H9 (cell line): ENCODE measurements around the gene ABR. TPM values are rescaled to one million over a fixed set of nuclear protein-coding genes. Genes with fewer than 3 reads are reported as not detected.

Experiments
- DNase-seq: peaks from one replicate; pipeline ENCODE4 v3.0.0-alpha.2; 2017
- H2AFZ ChIP-seq: one replicate; pipeline ENCODE4 v1.6.1; 2013; ENCODE audit warnings: mild to moderate bottlenecking, low read length, control low read depth, moderate library complexity
- H2AK5ac ChIP-seq: 2 replicates; pipeline ENCODE4 v1.6.1; 2013; ENCODE audit warnings: low read length, control low read depth, mixed read lengths; ENCODE audit not compliant: insufficient read length
- H2BK120ac ChIP-seq: one replicate; pipeline ENCODE4 v1.6.1; 2013; ENCODE audit warnings: low read depth, mild to moderate bottlenecking, low read length, control low read depth, inconsistent platforms; ENCODE audit not compliant: poor library complexity, severe bottlenecking
- H2BK12ac ChIP-seq: 2 replicates; pipeline ENCODE4 v1.6.1; 2013; ENCODE audit warnings: low read length, control low read depth, mixed read lengths, low read depth; ENCODE audit not compliant: insufficient read length
- H2BK15ac ChIP-seq: 2 replicates; pipeline ENCODE4 v1.6.1; 2013; ENCODE audit warnings: low read depth, low read length, control low read depth
- H2BK20ac ChIP-seq: one replicate; pipeline ENCODE4 v1.6.1; 2013; ENCODE audit warnings: low read depth, mild to moderate bottlenecking, low read length, control low read depth, inconsistent platforms; ENCODE audit not compliant: poor library complexity, severe bottlenecking
- H2BK5ac ChIP-seq: 2 replicates; pipeline ENCODE4 v1.6.1; 2013; ENCODE audit warnings: low read length, control low read depth, mixed read lengths; ENCODE audit not compliant: insufficient read length
- H3K14ac ChIP-seq: 2 replicates; pipeline ENCODE4 v1.6.1; 2013; ENCODE audit warnings: low read length, control low read depth; ENCODE audit not compliant: insufficient read depth
- H3K18ac ChIP-seq: 2 replicates; pipeline ENCODE4 v1.6.1; 2013; ENCODE audit warnings: low read depth, mild to moderate bottlenecking, mixed read lengths, low read length, control low read depth; ENCODE audit not compliant: insufficient read length
- H3K23ac ChIP-seq: 2 replicates; pipeline ENCODE4 v1.6.1; 2013; ENCODE audit warnings: low read length, control low read depth, mixed read lengths, low read depth; ENCODE audit not compliant: insufficient read length
- H3K23me2 ChIP-seq: 2 replicates; pipeline ENCODE4 v1.6.1; 2013; ENCODE audit warnings: low read depth, mild to moderate bottlenecking, mixed read lengths, low read length, control low read depth; ENCODE audit not compliant: insufficient read length, poor library complexity, severe bottlenecking
- H3K27ac ChIP-seq: 2 replicates; pipeline ENCODE4 v1.5.1; 2013; ENCODE audit warnings: low read length, control low read depth, mixed read lengths, low read depth; ENCODE audit not compliant: insufficient read length
- H3K27me3 ChIP-seq: 2 replicates; pipeline ENCODE4 v1.6.1; 2013; ENCODE audit warnings: low read length, control low read depth, inconsistent platforms; ENCODE audit not compliant: insufficient read depth
- H3K4ac ChIP-seq: 2 replicates; pipeline ENCODE4 v1.6.1; 2013; ENCODE audit warnings: low read depth, mild to moderate bottlenecking, control low read depth, inconsistent platforms, low read length, moderate library complexity
- H3K4me1 ChIP-seq: 2 replicates; pipeline ENCODE4 v1.6.1; 2013; ENCODE audit warnings: low read length, control low read depth, inconsistent platforms; ENCODE audit not compliant: insufficient read depth
- H3K4me2 ChIP-seq: 2 replicates; pipeline ENCODE4 v1.6.1; 2013; ENCODE audit warnings: low read length, control low read depth, mixed read lengths; ENCODE audit not compliant: insufficient read length, insufficient read depth
- H3K56ac ChIP-seq: 2 replicates; pipeline ENCODE4 v1.6.1; 2013; ENCODE audit warnings: low read depth, mild to moderate bottlenecking, mixed read lengths, low read length, control low read depth; ENCODE audit not compliant: insufficient read length
- H3K79me1 ChIP-seq: 2 replicates; pipeline ENCODE4 v1.6.1; 2013; ENCODE audit warnings: low read depth, mild to moderate bottlenecking, moderate library complexity, low read length, control low read depth, inconsistent platforms; ENCODE audit not compliant: insufficient read depth, poor library complexity, severe bottlenecking
- H3K79me2 ChIP-seq: 2 replicates; pipeline ENCODE4 v1.6.1; 2013; ENCODE audit warnings: low read length, control low read depth, inconsistent platforms; ENCODE audit not compliant: insufficient read depth
- H3K9ac ChIP-seq: 2 replicates; pipeline ENCODE4 v1.6.1; 2013; ENCODE audit warnings: low read length, control low read depth, mixed read lengths; ENCODE audit not compliant: insufficient read length; ENCODE audit errors: extremely low read depth
- H3K9me3 ChIP-seq: one replicate; pipeline ENCODE4 v1.6.1; 2013; ENCODE audit warnings: low read depth, low read length, inconsistent platforms; ENCODE audit not compliant: control insufficient read depth
- H3T11ph ChIP-seq: one replicate; pipeline ENCODE4 v1.6.1; 2013; ENCODE audit warnings: mild to moderate bottlenecking, low read length, control low read depth, inconsistent platforms
- H4K20me1 ChIP-seq: one replicate; pipeline ENCODE4 v1.6.1; 2013; ENCODE audit not compliant: control insufficient read depth, insufficient read length, insufficient read depth
- H4K5ac ChIP-seq: 2 replicates; pipeline ENCODE4 v1.6.1; 2013; ENCODE audit warnings: low read depth, mild to moderate bottlenecking, mixed read lengths, low read length, control low read depth; ENCODE audit not compliant: insufficient read length
- H4K8ac ChIP-seq: replicated peaks from 2 replicates; pipeline ENCODE4 v1.6.1; 2013; ENCODE audit warnings: low read length, control low read depth, mixed read lengths, low read depth; ENCODE audit not compliant: insufficient read length
- H4K91ac ChIP-seq: 2 replicates; pipeline ENCODE4 v1.6.1; 2013; ENCODE audit warnings: low read depth, mild to moderate bottlenecking, moderate library complexity, mixed read lengths, low read length, control low read depth; ENCODE audit not compliant: insufficient read length
- H3K27ac Mint-ChIP-seq, 3 experiments: 2 replicates in 2 of 3; 3 replicates in 1 of 3; pipeline ENCODE4 v1.8.0; 2020 to 2021; ENCODE audit warnings: mixed read lengths in 3 of 3, mild to moderate bottlenecking in 1 of 3, moderate library complexity in 1 of 3
- H3K27me3 Mint-ChIP-seq: 2 replicates; pipeline ENCODE4 v1.8.0; 2021; ENCODE audit warnings: low read depth, mild to moderate bottlenecking, moderate library complexity, mixed read lengths
- H3K36me3 Mint-ChIP-seq, 3 experiments: 2 replicates in 2 of 3; 3 replicates in 1 of 3; pipeline ENCODE4 v1.8.0; 2020 to 2021; ENCODE audit warnings: low read depth in 3 of 3, mixed read lengths in 3 of 3; ENCODE audit not compliant: insufficient read depth in 1 of 3
- H3K4me1 Mint-ChIP-seq, 2 experiments: 2 replicates each; pipeline ENCODE4 v1.8.0; 2020; ENCODE audit warnings: mixed read lengths in 2 of 2
- H3K4me3 Mint-ChIP-seq, 2 experiments: 2 replicates in 1 of 2; 3 replicates in 1 of 2; pipeline ENCODE4 v1.8.0; 2020 to 2021; ENCODE audit warnings: mild to moderate bottlenecking in 2 of 2, mixed read lengths in 2 of 2, moderate library complexity in 1 of 2
- H3K9me3 Mint-ChIP-seq, 2 experiments: 2 replicates in 1 of 2; 3 replicates in 1 of 2; pipeline ENCODE4 v1.8.0; 2020; ENCODE audit warnings: mild to moderate bottlenecking in 2 of 2, mixed read lengths in 2 of 2, moderate library complexity in 1 of 2
- CTCF ChIP-seq: fragments of 200-600 bp; sonication (generic); conservative IDR thresholded peaks from 3 replicates; pipeline ENCODE4 v1.8.0; 2021; ENCODE audit warnings: antibody characterized with exemption, mild to moderate bottlenecking
- WGBS: extraction: QIAGEN DNeasy Blood & Tissue Kit; methylation state at CpG from one replicate; pipeline ENCODE4 v1.1.7; 2013; ENCODE audit warnings: missing lambda C conversion rate, low lambda C conversion rate, mixed read lengths; ENCODE audit not compliant: insufficient read length; ENCODE audit errors: extremely low coverage; 5-methylcytosine and 5-hydroxymethylcytosine counted together
- total RNA-seq: library from RNA; stranded (reverse); gene quantifications from 2 replicates; pipeline ENCODE4 v1.2.1, GENCODE V29; 2021

ABR gene
- total RNA-seq, 1 experiment from 2014 or later, result 34.7 TPM

- H3K56ac ChIP-seq, result no peak overlapping the region
- no peak overlapping the region for H2AFZ ChIP-seq
- H3K9me3 ChIP-seq, result no peaks in the 10 kb centered on the region
- no peak overlapping the region for H2BK120ac ChIP-seq
- no peak overlapping the region for H2BK20ac ChIP-seq
- no peak overlapping the region for H3T11ph ChIP-seq
- H3K27ac ChIP-seq, result no peak overlapping the region
- H3K9ac ChIP-seq, result no peak overlapping the region
- H3K79me2 ChIP-seq, result no peaks in the 10 kb centered on the region
- no peak overlapping the region for H4K5ac ChIP-seq
- Mint-ChIP-seq H3K4me3 (no peak overlapping the region), H3K27ac (no peak overlapping the region), H3K36me3 (peaks cover 0 to 4% (median 0%) of the 10 kb centered on the region in 3 experiments; a peak in 1 of 7 replicates), H3K4me1 (peaks cover 17 to 20% of the 10 kb centered on the region in 2 experiments), H3K9me3 (no peaks in the 10 kb centered on the region), H3K27me3 (peaks cover 9% of the 10 kb centered on the region)
- H2BK12ac ChIP-seq, result no peak overlapping the region
- H4K20me1 ChIP-seq, result no peaks in the 10 kb centered on the region
- no peaks in the 10 kb centered on the region for H3K27me3 ChIP-seq
- H3K4me1 ChIP-seq, result no peaks in the 10 kb centered on the region
- H3K4ac ChIP-seq, result no peak overlapping the region
- no peak overlapping the region for H2AK5ac ChIP-seq
- no peaks in the 10 kb centered on the region for H3K79me1 ChIP-seq
- no peaks in the 10 kb centered on the region for H3K23me2 ChIP-seq
- H2BK15ac ChIP-seq, result no peak overlapping the region
- no peak for DNase-seq
- no peak for TF ChIP-seq CTCF
- H4K91ac ChIP-seq, result no peak overlapping the region
- no peak overlapping the region for H3K18ac ChIP-seq
- H3K23ac ChIP-seq, result no peak overlapping the region
- H3K14ac ChIP-seq, result no peak overlapping the region
- H3K4me2 ChIP-seq, result no peak overlapping the region
- no CpG with 5 or more reads among the region's 12 CpGs for WGBS
- no peak overlapping the region for H4K8ac ChIP-seq
- no peak overlapping the region for H2BK5ac ChIP-seq
These were observed 22.9 kb downstream of the ABR start for GRCh38 chr17:1156864-1157263.
